Trophoblast cell (in vitro differentiated cells and primary cell): ENCODE results near the gene MRPS24.
"Not testable (repeated sequence)": the region's sequence is repeated elsewhere in the genome, so short reads cannot be mapped to it uniquely, and the experiment has no call there.

Source experiments
- DNase-seq, 2 donors: peaks; one replicate each; pipeline ENCODE4 v3.0.0-alpha.2; 2016
- H2AFZ ChIP-seq: 2 replicates; pipeline ENCODE4 v1.6.1; 2013; ENCODE audit warnings: low read length, moderate library complexity, mild to moderate bottlenecking; ENCODE audit not compliant: insufficient read depth, poor library complexity
- H2AK5ac ChIP-seq: 2 replicates; pipeline ENCODE4 v1.6.1; 2013; ENCODE audit warnings: mild to moderate bottlenecking, low read length
- H2BK120ac ChIP-seq: 2 replicates; pipeline ENCODE4 v1.6.1; 2013; ENCODE audit warnings: low read length, mild to moderate bottlenecking, moderate library complexity; ENCODE audit not compliant: insufficient read depth, poor library complexity
- H2BK12ac ChIP-seq: 2 replicates; pipeline ENCODE4 v1.6.1; 2013; ENCODE audit warnings: mild to moderate bottlenecking, low read length, moderate library complexity
- H2BK5ac ChIP-seq: 2 replicates; pipeline ENCODE4 v1.6.1; 2013; ENCODE audit warnings: low read length, low read depth, moderate library complexity, mild to moderate bottlenecking; ENCODE audit not compliant: poor library complexity
- H3K14ac ChIP-seq: 2 replicates; pipeline ENCODE4 v1.6.1; 2013; ENCODE audit warnings: mild to moderate bottlenecking, low read length
- H3K18ac ChIP-seq: 2 replicates; pipeline ENCODE4 v1.6.1; 2013; ENCODE audit warnings: mild to moderate bottlenecking, low read length
- H3K23ac ChIP-seq: 2 replicates; pipeline ENCODE4 v1.6.1; 2013; ENCODE audit warnings: low read length
- H3K27ac ChIP-seq: 2 replicates; pipeline ENCODE4 v1.5.1; 2013; ENCODE audit warnings: low read depth, mild to moderate bottlenecking, inconsistent platforms, low read length, moderate library complexity
- H3K27me3 ChIP-seq: 2 replicates; pipeline ENCODE4 v1.6.1; 2013; ENCODE audit warnings: inconsistent platforms, mild to moderate bottlenecking, low read length, moderate library complexity; ENCODE audit not compliant: insufficient read depth
- H3K36me3 ChIP-seq, 2 experiments: 1 replicate in 1 of 2; 2 replicates in 1 of 2; pipeline ENCODE4 v1.6.1; 2013; ENCODE audit warnings: low read length in 2 of 2, mild to moderate bottlenecking in 2 of 2, moderate library complexity in 1 of 2; ENCODE audit not compliant: insufficient read depth in 2 of 2, control insufficient read depth in 1 of 2
- H3K4ac ChIP-seq: 2 replicates; pipeline ENCODE4 v1.6.1; 2013; ENCODE audit warnings: low read depth, mild to moderate bottlenecking, low read length, moderate library complexity
- H3K4me1 ChIP-seq, 2 experiments: 1 replicate in 1 of 2; 2 replicates in 1 of 2; pipeline ENCODE4 v1.6.1; 2013; ENCODE audit warnings: low read length in 2 of 2, mild to moderate bottlenecking in 2 of 2, moderate library complexity in 1 of 2; ENCODE audit not compliant: insufficient read depth in 2 of 2, control insufficient read depth in 1 of 2
- H3K4me2 ChIP-seq: 2 replicates; pipeline ENCODE4 v1.6.1; 2013; ENCODE audit warnings: inconsistent platforms, mild to moderate bottlenecking, low read length, moderate library complexity
- H3K4me3 ChIP-seq: 2 replicates; pipeline ENCODE4 v1.5.1; 2013; ENCODE audit warnings: mild to moderate bottlenecking, low read depth, low read length, inconsistent platforms
- H3K79me1 ChIP-seq: one replicate; pipeline ENCODE4 v1.6.1; 2013; ENCODE audit warnings: low read length
- H3K79me2 ChIP-seq: 2 replicates; pipeline ENCODE4 v1.6.1; 2013; ENCODE audit warnings: low read length, mild to moderate bottlenecking; ENCODE audit not compliant: control insufficient read depth, insufficient read depth, poor library complexity
- H3K9ac ChIP-seq: 2 replicates; pipeline ENCODE4 v1.6.1; 2013; ENCODE audit warnings: mild to moderate bottlenecking, low read length
- H3K9me3 ChIP-seq: 2 replicates; pipeline ENCODE4 v1.6.1; 2013; ENCODE audit warnings: low read depth, mild to moderate bottlenecking, control low read depth, inconsistent platforms, low read length; ENCODE audit not compliant: insufficient read depth
- H4K12ac ChIP-seq: 2 replicates; pipeline ENCODE4 v1.6.1; 2013; ENCODE audit warnings: low read depth, mild to moderate bottlenecking, low read length, moderate library complexity
- H4K8ac ChIP-seq: 2 replicates; pipeline ENCODE4 v1.6.1; 2013; ENCODE audit warnings: low read depth, mild to moderate bottlenecking, low read length, moderate library complexity
- H4K91ac ChIP-seq: one replicate; pipeline ENCODE4 v1.6.1; 2013; ENCODE audit warnings: low read depth, mild to moderate bottlenecking, low read length, moderate library complexity
- WGBS: extraction: QIAGEN DNeasy Blood & Tissue Kit; methylation state at CpG from one replicate; pipeline ENCODE4 v1.1.7; 2013; ENCODE audit warnings: missing lambda C conversion rate; ENCODE audit not compliant: insufficient read length, insufficient coverage; ENCODE audit errors: extremely low coverage; 5-methylcytosine and 5-hydroxymethylcytosine counted together

Gene MRPS24

DNA sequence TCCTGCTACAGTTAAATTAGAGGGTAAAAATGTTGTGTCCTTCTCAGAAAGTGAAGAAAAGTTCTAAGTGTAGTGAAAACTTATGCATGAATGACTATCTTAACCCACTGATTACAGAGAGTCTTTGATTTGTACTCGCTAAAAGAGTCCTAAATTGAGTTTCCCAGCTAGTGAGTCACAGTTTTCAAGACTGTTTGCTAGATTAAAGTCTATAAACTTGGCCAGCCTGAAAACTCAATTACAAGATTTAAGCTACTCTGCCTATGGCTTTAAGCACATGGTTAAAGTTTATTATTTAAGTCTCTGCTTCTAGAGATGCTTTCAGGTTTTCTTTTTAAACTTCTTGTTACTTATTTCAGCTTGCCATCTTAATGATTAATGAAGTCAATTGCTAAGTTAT, 44.4 kb downstream of the MRPS24 start:
- H3K14ac ChIP-seq = no peak overlapping the region
- DNase-seq = no peak
- no peak overlapping the region for H3K27ac ChIP-seq
- H3K36me3 ChIP-seq = peaks cover 0 to 1% of the 10 kb centered on the region in 2 experiments
- H3K9me3 ChIP-seq = peaks cover 1% of the 10 kb centered on the region
- no peak overlapping the region for H3K4me2 ChIP-seq
- H3K27me3 ChIP-seq = no peaks in the 10 kb centered on the region
- H3K79me1 ChIP-seq = no peaks in the 10 kb centered on the region
- no peak overlapping the region for H3K23ac ChIP-seq
- H4K91ac ChIP-seq = no peak overlapping the region
- H4K8ac ChIP-seq = no peak overlapping the region
- WGBS = no CpG with 5 or more reads among the region's 1 CpG
- H3K4me1 ChIP-seq = no peaks in the 10 kb centered on the region
- no peak overlapping the region for H2BK5ac ChIP-seq
- H2AFZ ChIP-seq = no peak overlapping the region
- H3K9ac ChIP-seq = no peak overlapping the region
- no peak overlapping the region for H2BK12ac ChIP-seq
- H3K4me3 ChIP-seq = no peak overlapping the region
- H3K79me2 ChIP-seq = no peaks in the 10 kb centered on the region
- H2AK5ac ChIP-seq = no peak overlapping the region
- H3K4ac ChIP-seq = no peak overlapping the region
- H2BK120ac ChIP-seq = no peak overlapping the region
- no peak overlapping the region for H3K18ac ChIP-seq
- H4K12ac ChIP-seq = no peak overlapping the region

DNA sequence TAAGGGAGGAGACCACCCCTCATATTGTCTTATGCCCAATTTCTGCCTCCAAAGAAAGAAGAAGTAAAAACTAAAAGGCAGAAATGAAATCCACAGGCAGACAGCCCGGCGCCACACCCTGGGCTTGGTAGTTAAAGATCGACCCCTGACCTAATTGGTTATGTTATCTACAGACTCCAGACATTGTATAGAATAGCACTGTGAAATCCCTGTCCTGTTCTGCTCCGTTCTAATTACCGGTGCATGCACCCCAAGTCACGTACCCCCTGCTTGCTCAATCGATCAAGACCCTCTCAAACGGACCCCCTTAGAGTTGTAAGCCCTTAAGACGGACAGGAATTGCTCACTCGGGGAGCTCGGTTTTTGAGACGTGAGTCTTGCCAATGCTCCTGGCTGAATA, 44.8 kb downstream of the MRPS24 start:
- not testable (repeated sequence) for H3K14ac ChIP-seq, H3K9ac ChIP-seq, H3K36me3 ChIP-seq, H3K4ac ChIP-seq, H2AFZ ChIP-seq, H3K18ac ChIP-seq, H3K4me3 ChIP-seq, H4K12ac ChIP-seq, H3K9me3 ChIP-seq, H3K27ac ChIP-seq, H3K4me2 ChIP-seq, H3K79me2 ChIP-seq, H2BK5ac ChIP-seq, H3K27me3 ChIP-seq, H2BK120ac ChIP-seq, H2AK5ac ChIP-seq, H3K23ac ChIP-seq, H2BK12ac ChIP-seq, H3K79me1 ChIP-seq, DNase-seq, H4K8ac ChIP-seq, H3K4me1 ChIP-seq
- WGBS = no CpG with 5 or more reads among the region's 12 CpGs
- H4K91ac ChIP-seq = peak overlapping the region; percentile 11

DNA sequence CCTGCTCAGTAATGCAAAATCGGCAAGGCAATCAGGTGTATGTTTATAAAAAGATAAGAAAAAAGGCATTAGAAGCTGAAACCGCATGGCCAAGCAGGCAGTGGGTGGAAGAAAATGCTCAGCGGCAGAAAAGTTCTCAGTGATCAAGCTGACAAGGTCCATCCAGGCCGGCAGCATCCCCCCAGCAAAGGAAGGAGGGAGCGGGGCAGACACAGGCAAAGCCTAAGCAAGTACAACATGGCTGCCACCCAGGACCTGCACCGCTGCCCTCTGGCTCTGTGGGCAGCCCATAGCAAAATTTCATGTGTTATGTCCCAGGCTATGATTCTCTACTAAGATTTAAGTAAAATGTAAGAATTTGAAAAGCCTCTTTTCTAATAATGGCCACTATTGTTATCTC, 45.4 kb downstream of the MRPS24 start:
- Histone ChIP-seq H4K91ac (no peak overlapping the region), H3K27me3 (no peaks in the 10 kb centered on the region), H3K4me3 (no peak overlapping the region), H3K4me1 (no peaks in the 10 kb centered on the region), H3K27ac (no peak overlapping the region), H3K9me3 (peaks cover 1% of the 10 kb centered on the region), H2BK5ac (no peak overlapping the region), H2BK12ac (no peak overlapping the region), H3K4ac (no peak overlapping the region), H2BK120ac (no peak overlapping the region), H3K4me2 (no peak overlapping the region), H2AK5ac (no peak overlapping the region), H3K79me1 (no peaks in the 10 kb centered on the region), H3K14ac (no peak overlapping the region), H4K12ac (no peak overlapping the region), H3K9ac (no peak overlapping the region), H4K8ac (no peak overlapping the region), H2AFZ (no peak overlapping the region), H3K18ac (no peak overlapping the region), H3K36me3 (peaks cover 0 to 1% of the 10 kb centered on the region in 2 experiments), H3K79me2 (no peaks in the 10 kb centered on the region), H3K23ac (no peak overlapping the region)
- no CpG with 5 or more reads among the region's 6 CpGs for WGBS
- DNase-seq = no peak

DNA sequence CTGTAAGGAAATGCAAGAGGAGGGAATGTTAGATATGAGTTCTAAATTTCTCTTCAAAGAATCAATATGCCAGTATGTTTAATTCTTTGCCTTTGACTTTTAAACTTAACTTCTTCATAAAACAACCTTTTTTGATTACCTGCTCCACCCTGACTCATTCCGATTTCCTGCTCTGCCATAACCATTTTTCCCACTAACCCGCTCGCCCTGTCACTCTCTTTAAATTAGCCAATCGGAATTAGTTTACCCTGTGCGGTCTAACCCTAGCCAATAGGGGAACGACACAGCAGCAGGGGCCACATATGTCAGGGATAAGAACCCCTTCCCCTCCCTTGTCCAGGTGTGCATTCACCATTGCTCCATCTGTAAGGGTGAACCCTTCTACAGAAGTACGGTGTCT, 45.9 kb downstream of the MRPS24 start:
- H4K8ac ChIP-seq, H3K79me2 ChIP-seq, H2BK120ac ChIP-seq, H3K79me1 ChIP-seq, H2BK5ac ChIP-seq, H3K4me1 ChIP-seq, H3K14ac ChIP-seq, H4K12ac ChIP-seq, H3K18ac ChIP-seq, H3K9me3 ChIP-seq, H3K36me3 ChIP-seq, H2AFZ ChIP-seq, H3K4me3 ChIP-seq, H3K4ac ChIP-seq, H3K9ac ChIP-seq, H3K23ac ChIP-seq, H3K4me2 ChIP-seq, H3K27ac ChIP-seq, H2AK5ac ChIP-seq, DNase-seq, H2BK12ac ChIP-seq, H4K91ac ChIP-seq, H3K27me3 ChIP-seq: not testable (repeated sequence)
- 100% methylated on average over 1 of the region's 7 CpGs for WGBS
